Bronchial smooth muscle cell (primary cell): ENCODE measurements around the gene LIG1. TPM values are rescaled to one million over a fixed set of nuclear protein-coding genes. Genes with fewer than 3 reads are reported as not detected.

Source experiments
- total RNA-seq: library from RNA; depleted of rRNA; stranded (reverse); fragments of >200 nt; gene quantifications from 2 replicates; pipeline ENCODE4 v1.2.1, GENCODE V29; 2014

The LIG1 gene
- total RNA-seq: 11.8 and 14.5 TPM in 2 replicates

GRCh38 chr19:48169939-48170803, at the start of gene LIG1, which contains the start of gene ZSWIM9:
Gene LIG1, minus strand, starts transcription at chr19:48170344. Its CDS starts 4,778 bp downstream, at chr19:48165566.
Gene ZSWIM9, plus strand, starts transcription at chr19:48170680. Its CDS starts 1,123 bp downstream, at chr19:48171803.

GRCh38 chr19:48110350-48110966, 59.7 kb downstream of the LIG1 start, which contains the start of gene PLA2G4C:
Gene PLA2G4C, minus strand, starts transcription at chr19:48110817. Its CDS starts 4,288 bp downstream, at chr19:48106529.

Other genes starting within 250 kb of the LIG1 start
- not detected in 2 replicates for gene BSPH1, start 178.2 kb downstream of the LIG1 start, total RNA-seq
- not detected in 2 replicates for gene ELSPBP1, start 175.7 kb downstream of the LIG1 start, total RNA-seq
- gene CABP5, start 126.3 kb downstream of the LIG1 start, total RNA-seq: not detected in 2 replicates
- 3.0 and 31.0 TPM in 2 replicates for gene PLA2G4C, start 59.5 kb downstream of the LIG1 start, total RNA-seq
- 2.2 and 2.5 TPM in 2 replicates for gene ZSWIM9, start 336 bp upstream of the LIG1 start, total RNA-seq
- 12.5 and 14.2 TPM in 2 replicates for gene CARD8, start 85.6 kb upstream of the LIG1 start, total RNA-seq
- gene ZNF114, start 99.7 kb upstream of the LIG1 start, total RNA-seq: 0.26 TPM in 1 of 2 replicates, not detected in the other
- gene EMP3, start 155.2 kb upstream of the LIG1 start, total RNA-seq: 509 and 704 TPM in 2 replicates
- gene TMEM143, start 193.6 kb upstream of the LIG1 start, total RNA-seq: 4.3 and 4.6 TPM in 2 replicates
- gene SYNGR4, start 194.0 kb upstream of the LIG1 start, total RNA-seq: not detected in 2 replicates
- gene KDELR1, start 221.2 kb upstream of the LIG1 start, total RNA-seq: 44.0 and 48.9 TPM in 2 replicates
- gene GRIN2D, start 223.3 kb upstream of the LIG1 start, total RNA-seq: 0.17 and 0.63 TPM in 2 replicates